GM21786 (cell line): Measurements from ENCODE around the gene CAPN2.
"Not testable (repeated sequence)": the region's sequence is repeated elsewhere in the genome, so short reads cannot be mapped to it uniquely, and the experiment has no call there.

Source experiments
- ATAC-seq: cut with Tn5 transposase; IDR thresholded peaks from one replicate; pipeline ENCODE4 v1.9.1; 2021; ENCODE audit not compliant: unreplicated experiment

Gene CAPN2

GRCh38 chr1:223784541-223784940, 72.2 kb downstream of the CAPN2 start:
- ATAC-seq: no peak

- no peak for ATAC-seq
Observed at GRCh38 chr1:223785808-223786207, 73.5 kb downstream of the CAPN2 start.

GRCh38 chr1:223788746-223789415, 76.5 kb downstream of the CAPN2 start:
- ATAC-seq: no peak

- ATAC-seq: no peak
Observed at GRCh38 chr1:223792046-223792445, 79.7 kb downstream of the CAPN2 start.

- no peak for ATAC-seq
Observed at GRCh38 chr1:223793716-223794115, 81.4 kb downstream of the CAPN2 start.

- ATAC-seq: no peak
Observed at GRCh38 chr1:223794136-223794880, 82.0 kb downstream of the CAPN2 start.

- ATAC-seq: no peak
Observed at GRCh38 chr1:223796210-223796609, 83.9 kb downstream of the CAPN2 start.

- ATAC-seq: no peak
Observed at GRCh38 chr1:223802032-223802431, 89.7 kb downstream of the CAPN2 start.

GRCh38 chr1:223802602-223803001, 90.3 kb downstream of the CAPN2 start:
- ATAC-seq: no peak

- ATAC-seq: no peak
Observed at GRCh38 chr1:223803211-223803610, 90.9 kb downstream of the CAPN2 start.

GRCh38 chr1:223809905-223810304, 97.6 kb downstream of the CAPN2 start:
- ATAC-seq: not testable (repeated sequence)

GRCh38 chr1:223810586-223810985, 98.2 kb downstream of the CAPN2 start:
- no peak for ATAC-seq

- ATAC-seq: no peak
Observed at GRCh38 chr1:223811634-223812101, 99.3 kb downstream of the CAPN2 start.

- no peak for ATAC-seq
Observed at GRCh38 chr1:223813645-223814044, 101.3 kb downstream of the CAPN2 start.

- ATAC-seq: no peak
Observed at GRCh38 chr1:223815020-223815853, 102.9 kb downstream of the CAPN2 start.

- ATAC-seq: no peak
Observed at GRCh38 chr1:223815865-223816264, 103.5 kb downstream of the CAPN2 start.

GRCh38 chr1:223817265-223817664, 104.9 kb downstream of the CAPN2 start:
- ATAC-seq: not testable (repeated sequence)

- ATAC-seq: no peak
Observed at GRCh38 chr1:223819730-223820514, 107.6 kb downstream of the CAPN2 start.

GRCh38 chr1:223820515-223820858, 108.1 kb downstream of the CAPN2 start:
- ATAC-seq: no peak

- no peak for ATAC-seq
Observed at GRCh38 chr1:223820971-223821370, 108.6 kb downstream of the CAPN2 start.

GRCh38 chr1:223824287-223824686, 111.9 kb downstream of the CAPN2 start:
- no peak for ATAC-seq
